ENCODE data around the gene CTSD.
"Not testable (repeated sequence)": the region's sequence is repeated elsewhere in the genome, so short reads cannot be mapped to it uniquely, and the experiment has no call there.

CTSD gene

GRCh38 chr11:1763796-1764661 is at the start of gene CTSD:
TSS of gene CTSD (minus strand) at chr11:1763927. CDS start at chr11:1763859, 68 bp downstream.
- peak; percentile 84 for DNase-seq

GRCh38 chr11:1813356-1813755 is 49.6 kb upstream of the CTSD start:
- DNase-seq = not testable (repeated sequence)

GRCh38 chr11:1812801-1813200 is 49.1 kb upstream of the CTSD start:
- DNase-seq = no peak

- DNase-seq = no peak
Observed at GRCh38 chr11:1812274-1812673, 48.5 kb upstream of the CTSD start.

- DNase-seq = no peak
Observed at GRCh38 chr11:1810761-1811160, 47.0 kb upstream of the CTSD start.

GRCh38 chr11:1807264-1807995 is 43.7 kb upstream of the CTSD start:
- no peak for DNase-seq

- DNase-seq = no peak
Observed at GRCh38 chr11:1805525-1805924, 41.8 kb upstream of the CTSD start.

- not testable (repeated sequence) for DNase-seq
Observed at GRCh38 chr11:1803835-1804519, 40.2 kb upstream of the CTSD start.

GRCh38 chr11:1803246-1803645 is 39.5 kb upstream of the CTSD start:
- DNase-seq = no peak

- no peak for DNase-seq
Observed at GRCh38 chr11:1797391-1798125, 33.8 kb upstream of the CTSD start.

- no peak for DNase-seq
Observed at GRCh38 chr11:1796413-1797011, 32.8 kb upstream of the CTSD start.

- no peak for DNase-seq
Observed at GRCh38 chr11:1793081-1793480, 29.4 kb upstream of the CTSD start.

GRCh38 chr11:1792461-1792860 is 28.7 kb upstream of the CTSD start:
- DNase-seq = no peak

GRCh38 chr11:1791912-1792311 is 28.2 kb upstream of the CTSD start:
- DNase-seq = no peak

GRCh38 chr11:1786466-1786865 is 22.7 kb upstream of the CTSD start:
- no peak for DNase-seq

- no peak for DNase-seq
Observed at GRCh38 chr11:1785749-1786413, 22.2 kb upstream of the CTSD start.

- no peak for DNase-seq
Observed at GRCh38 chr11:1784761-1785650, 21.3 kb upstream of the CTSD start.

- DNase-seq = no peak
Observed at GRCh38 chr11:1783725-1784529, 20.2 kb upstream of the CTSD start.

GRCh38 chr11:1782831-1783724 is 19.4 kb upstream of the CTSD start:
- no peak for DNase-seq

Data from CD4-positive, alpha-beta T cell treated with Interleukin-17A for 1 hour (primary cell).